CD4-positive, alpha-beta T cell treated with Interleukin-2 at 100 ng/mL for 4 hours (primary cell): ENCODE data around the gene GAREM2.

Source experiments
- DNase-seq: peaks from one replicate; pipeline ENCODE4 v3.0.0-alpha.2; 2020; ENCODE audit warnings: low spot score

GAREM2 gene

DNA sequence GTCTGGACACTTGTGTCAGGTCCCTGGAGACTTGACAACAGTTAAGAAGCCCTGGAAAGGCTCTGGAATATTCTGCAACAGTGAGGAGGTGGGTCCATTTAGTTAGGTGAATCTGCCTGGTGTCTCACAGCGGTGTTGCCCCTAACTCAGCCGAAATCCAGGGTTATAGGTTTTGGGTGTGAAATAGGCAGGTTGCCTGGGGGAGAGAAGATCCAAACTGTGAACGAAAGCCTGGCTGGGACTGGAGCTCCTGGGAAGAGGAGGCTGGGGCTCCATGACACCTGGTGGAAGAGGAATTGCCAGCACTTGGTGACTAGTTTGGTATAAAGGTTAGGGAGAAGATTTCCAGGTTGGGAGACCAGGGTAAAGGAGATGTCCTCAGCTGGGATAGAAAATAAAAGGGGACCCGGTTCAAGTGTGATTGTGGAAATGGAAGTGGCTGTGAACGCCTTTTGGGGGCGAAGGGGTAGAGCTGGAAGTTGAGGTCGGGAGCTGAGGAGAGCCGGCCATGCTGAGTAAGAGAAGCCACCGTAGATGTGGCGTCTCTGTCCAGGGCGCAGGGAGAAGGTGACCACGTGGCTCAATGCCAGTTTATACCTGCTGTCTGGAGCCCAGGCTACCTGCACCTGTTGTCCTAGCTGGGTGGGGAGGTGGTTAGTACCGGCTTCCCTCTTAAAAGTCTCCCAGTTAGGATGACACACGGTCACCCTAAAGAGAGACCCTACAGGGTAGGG lies 3.0 kb upstream of the GAREM2 start:
- DNase-seq: no peak

DNA sequence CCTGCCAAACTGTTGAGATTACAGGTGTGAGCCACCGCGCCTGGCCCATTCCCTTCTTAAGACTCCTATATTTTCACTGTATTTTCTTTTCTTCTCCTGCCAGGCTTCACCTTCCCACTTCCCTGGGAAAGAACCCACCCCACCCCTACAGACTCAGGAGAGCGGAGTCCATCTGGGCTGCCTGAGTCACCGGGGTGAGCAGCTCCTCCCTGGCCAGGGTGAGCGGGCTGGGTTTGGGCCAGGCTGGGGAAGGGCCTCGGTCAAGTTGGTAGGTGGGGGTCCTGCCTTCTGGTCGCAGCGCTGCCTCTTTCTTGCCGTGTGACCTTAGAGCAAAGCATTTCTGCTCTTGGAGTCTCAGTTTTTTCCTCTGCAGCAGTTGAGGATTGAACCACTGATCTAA lies 2.1 kb upstream of the GAREM2 start:
- no peak for DNase-seq

DNA sequence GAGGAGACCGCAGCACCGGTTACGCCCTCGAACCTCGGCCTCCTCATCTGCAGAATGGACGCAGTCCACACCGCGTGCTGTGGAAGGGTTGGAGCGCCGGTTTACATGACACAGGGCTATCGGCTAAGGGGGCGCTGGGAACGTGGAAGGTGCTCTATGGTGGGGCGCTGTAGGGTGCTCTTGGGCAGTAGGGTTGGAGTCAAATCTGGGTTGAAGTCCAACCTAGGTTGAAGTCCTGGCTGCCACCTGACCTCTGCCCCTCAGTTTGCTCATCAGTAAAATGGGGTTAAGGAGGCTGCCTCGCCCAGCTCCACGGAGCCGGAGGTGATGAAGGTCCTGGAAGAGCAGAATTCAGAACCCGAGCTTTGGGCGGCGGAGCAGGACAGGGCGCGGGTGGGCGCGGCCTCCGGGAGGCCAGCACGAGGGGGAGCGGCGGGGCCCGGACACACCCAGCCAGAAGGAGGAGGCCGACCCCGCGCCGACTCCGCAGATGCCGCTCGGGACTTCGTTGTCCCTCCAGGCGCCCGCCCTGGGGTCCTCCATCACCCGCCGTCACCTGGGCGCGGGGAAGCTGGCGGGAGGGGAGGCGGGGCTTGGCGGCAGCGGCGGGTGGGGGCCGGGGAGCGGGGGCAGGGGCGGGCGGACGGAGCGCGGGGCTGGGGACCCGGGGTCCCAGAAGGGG lies 558 bp upstream of the GAREM2 start:
- no peak for DNase-seq

DNA sequence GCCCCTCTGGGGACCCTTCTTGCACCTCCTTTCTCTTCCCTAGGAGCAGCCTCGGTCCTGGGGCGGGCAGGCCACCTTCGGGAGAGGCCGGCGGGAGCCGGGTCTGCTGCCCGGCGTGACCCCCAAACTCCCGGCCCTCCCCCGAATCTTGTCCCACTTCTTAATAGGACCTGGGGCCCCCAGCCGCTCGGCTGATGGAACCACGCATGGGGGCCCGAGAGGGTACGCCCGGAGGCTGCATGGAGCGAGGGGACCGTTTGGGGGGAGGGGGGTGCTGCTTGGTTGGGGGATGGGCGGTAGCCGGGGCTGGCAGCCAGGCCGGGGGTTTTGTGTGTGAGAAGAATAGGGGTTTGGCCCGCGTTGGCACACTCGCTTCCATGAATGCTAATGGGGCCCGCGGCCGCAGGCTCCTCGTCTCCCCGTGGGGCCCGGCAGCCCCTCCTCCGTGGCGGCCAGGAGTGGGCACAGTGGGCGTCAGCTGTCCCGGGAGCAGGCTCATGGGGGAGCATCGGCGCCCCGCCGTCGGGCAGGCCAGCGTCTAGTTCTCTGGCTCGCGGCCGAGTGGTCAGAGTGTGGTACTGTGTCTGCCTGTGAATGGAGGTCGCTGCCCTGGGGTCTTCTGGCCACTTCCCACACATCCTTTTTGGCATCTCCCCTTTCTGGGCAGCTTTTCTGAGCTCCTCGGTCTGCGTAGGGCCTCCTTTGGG lies 1.0 kb downstream of the GAREM2 start:
- no peak for DNase-seq

DNA sequence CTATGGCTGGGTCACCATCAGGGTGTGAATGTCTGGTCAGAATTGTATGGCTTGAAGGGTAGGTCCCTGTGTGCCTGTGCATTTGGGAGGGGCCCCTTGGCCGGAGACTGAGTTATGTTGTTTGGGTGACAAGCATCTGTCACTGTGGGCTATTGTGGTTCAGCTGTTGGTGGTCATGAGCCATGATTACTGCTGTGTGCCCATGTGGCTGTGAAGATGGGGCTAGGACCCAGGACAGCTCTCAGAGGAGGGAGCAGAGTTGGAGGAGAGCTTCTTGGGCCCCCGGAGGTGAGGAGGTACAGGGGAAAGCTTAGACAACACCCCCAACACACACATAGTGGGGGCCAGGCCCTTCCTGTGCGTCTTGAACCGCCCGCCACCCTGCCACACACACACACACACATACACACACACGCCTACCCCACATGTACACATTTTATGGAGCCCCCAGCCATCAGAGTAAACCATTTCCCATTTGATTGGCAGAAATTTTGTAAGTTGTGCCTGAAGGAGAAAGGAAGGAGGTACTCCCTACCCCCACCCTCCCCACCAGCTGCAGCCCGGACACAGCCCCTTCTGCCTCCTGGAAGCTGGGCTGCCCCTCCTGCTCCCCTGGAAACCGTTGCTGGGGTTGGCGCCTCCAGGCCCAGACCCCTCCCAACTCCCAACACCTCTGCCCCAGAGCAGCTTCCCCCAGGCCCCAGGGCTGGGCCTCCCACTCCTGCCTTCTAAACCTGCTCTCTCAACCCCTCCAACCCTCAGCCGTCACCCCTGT lies 2.0 kb downstream of the GAREM2 start:
- no peak for DNase-seq

DNA sequence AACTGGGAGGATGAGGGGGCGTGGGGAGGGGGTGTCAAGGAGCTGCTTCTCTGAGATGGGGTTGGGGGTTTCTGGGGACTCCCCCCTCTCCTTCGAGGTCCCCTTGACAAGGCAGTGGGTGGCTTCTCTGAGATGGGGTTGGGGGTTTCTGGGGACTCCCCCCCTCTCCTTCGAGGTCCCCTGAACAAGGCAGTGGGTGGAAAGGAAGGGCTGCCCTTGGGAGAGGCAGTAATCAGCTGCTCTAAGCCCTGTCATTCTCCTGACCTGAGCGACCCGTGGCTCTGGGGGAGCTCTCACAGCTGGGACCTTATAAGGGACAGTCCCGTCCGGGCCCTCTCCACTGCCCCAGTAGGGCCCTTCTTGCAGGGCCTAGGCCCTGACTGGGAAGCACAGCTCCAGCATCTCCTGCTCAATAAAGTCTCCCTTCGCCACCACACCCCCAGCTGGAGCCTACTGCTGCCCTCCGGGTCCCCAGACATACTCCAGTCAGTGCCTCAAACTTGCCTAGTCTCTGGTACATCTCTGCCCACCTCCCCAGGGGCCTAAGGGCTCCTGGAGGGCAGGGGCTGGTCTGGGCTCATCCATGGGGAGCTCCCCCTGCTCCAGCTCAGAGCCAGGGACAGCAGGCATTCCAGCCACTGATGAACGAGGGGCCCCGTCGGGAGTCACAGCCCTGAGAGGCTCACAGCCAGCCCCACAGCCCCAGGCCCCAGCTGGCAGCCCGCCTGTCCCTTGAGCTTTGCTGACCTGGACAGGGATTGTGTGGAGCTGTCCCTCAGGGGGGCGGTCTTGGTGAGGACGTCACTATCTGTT lies 2.8 kb downstream of the GAREM2 start:
- DNase-seq: no peak

DNA sequence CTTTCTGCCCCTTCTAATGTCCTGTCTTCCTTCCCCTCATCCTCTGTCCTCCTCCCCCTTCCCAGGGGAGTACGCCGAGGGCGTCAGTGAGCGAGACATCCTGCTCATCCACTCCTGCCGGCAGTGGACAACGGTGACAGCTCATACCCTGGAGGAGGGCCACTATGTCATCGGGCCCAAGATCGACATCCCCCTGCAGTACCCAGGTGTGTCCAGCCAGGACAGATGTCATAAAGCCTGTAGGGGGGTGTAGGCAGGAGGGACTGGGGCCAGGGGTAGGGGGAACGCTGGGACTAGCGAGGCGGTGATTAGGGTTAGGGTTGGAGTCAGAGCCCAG lies 3.4 kb downstream of the GAREM2 start:
- DNase-seq: no peak

DNA sequence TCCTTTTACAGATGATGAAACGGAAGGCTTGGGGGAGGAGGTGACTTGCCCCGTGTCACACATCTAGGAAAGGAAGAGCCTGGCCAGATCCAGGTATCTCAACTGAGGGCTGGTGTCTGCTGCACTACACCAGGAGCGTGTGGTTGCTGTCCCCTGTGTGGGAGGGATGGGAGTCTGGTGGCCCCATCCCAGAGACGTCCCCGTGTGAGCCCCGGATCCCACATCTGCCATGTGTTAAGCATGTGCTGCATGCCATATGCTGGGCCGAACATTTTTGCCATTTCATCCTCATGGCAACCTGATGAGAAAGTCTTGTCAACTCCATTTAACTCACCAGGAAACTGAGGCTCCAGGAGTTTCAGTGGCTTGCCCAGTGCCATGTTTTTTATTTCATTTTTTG lies 4.2 kb downstream of the GAREM2 start:
- DNase-seq: no peak

DNA sequence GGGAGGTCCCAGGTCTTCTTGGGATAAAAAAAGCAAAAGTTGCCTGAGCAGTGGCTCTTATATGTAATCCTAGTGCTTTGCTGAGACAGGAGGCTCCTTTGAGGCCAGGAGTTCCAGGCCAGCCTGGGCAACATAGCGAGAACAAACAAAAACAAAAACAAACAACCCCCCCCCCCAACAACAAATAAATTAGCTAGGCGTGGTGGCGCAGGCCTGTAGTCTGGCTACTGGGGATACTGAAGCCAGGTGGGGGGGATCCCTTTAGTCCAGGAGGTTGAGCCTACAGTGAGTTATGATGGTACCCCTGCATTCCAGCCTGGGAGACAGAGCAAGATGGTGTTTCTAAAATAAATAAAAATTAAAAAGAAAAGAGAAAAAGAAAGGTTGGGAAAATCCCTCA lies 5.4 kb downstream of the GAREM2 start:
- no peak for DNase-seq

DNA sequence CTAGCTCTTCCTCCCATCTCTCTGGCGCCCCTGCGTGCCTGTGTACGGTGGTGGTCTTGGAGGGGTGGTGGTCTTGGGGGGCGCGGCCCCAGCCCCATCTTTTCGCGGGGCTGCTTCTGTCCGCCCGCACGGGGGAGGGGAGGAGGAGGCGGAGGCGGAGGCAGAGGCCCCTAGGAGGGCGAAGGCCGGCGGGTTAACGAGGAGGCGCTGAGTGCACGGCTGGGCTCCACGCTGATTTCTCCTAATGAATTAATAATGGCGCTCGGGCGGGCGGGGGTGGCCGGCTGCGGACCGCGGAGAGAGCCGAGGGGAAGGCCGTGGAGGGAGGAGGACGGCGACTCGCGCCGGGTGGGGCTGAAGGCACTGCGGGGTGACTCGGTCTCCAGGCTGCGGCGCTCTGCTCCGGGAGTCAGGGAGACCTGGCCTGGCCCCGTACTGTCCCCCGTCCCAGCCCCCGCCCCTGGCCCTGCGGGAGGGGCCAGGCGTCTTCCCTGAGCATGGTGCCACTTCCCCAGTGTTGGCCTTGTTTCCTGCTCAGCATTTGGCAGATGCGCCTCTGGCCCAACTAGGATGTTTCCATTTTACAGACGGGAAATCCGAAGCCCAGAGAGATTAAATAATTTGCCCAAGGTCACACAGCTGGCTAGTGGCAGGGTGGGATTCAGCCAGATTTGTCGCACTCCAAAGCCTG lies 6.0 kb downstream of the GAREM2 start:
- no peak for DNase-seq

DNA sequence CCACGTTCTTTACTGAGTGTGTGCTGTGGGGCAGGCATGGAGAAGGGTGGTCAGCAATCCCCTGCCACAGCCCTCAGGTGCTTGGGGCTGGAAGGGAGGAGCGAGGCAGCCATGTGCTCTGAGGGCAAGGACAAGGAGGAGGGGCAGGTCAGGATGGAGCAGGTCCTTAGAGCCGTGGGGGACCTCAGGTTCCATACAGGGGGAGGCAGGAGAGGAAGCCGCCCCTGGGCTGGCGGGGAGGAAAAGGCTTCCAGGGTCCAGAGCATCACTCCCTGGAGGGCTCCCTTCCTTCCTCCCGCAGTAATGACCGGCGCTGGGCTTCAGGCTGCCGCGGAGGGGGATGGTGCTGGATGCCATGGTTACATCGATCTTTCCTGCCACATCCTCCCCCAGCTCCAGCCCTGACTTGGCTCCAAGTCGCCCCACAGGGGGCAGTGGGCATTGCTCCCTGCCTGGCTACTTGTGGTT lies 6.6 kb downstream of the GAREM2 start:
- DNase-seq: no peak

DNA sequence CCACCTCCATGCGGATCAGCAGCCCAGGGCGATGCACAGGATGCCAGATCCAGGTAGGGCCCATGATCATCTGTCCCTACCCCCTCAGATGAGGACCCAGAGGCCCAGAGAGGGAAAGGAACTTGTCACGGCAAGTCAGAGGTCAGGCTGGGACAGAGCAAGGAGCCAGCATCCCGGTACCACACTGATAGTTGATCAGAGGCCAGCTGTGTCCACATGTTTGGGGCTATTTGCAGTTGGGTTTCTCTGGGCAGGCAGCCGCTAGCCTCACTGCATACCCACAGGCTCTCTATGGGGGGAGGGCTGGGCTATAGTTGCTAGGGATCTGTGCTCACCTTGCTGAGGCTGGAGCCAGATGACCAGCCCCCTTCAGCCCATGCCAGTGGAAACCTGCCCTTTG lies 9.6 kb downstream of the GAREM2 start:
- DNase-seq: no peak

DNA sequence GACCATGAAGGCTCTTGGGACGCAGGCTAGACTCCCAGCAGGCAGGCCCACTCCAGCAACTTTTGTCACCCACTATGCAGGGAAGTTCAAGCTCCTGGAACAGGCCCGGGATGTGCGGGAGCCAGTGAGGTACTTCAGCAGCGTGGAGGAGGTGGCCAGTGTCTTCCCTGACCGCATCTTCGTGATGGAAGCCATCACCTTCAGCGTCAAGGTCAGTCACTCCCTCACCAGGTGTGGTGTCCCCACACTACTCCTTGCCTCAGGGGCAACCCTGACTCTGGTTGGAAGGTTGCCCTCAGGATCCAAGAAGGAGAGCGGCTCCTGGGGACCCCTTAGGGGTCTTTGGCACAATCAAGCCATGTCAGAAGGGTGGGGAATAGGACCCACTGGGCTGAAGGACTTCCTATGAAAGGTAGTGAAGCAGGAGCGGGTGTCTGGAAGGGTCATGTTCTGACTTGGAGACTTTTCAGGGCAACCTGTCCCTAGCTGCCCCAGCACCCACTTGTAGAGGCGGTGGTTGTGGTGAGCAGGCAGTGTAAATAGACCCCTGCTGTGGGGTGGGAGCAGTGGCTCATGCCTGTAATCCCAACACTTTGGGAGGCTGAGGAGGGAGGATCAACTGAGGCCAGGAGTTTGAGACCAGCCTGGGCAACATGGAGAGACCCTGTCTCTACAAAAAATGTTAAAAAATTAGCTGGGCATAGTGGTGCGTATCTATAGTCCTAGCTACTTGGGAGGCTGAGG lies 10.2 kb downstream of the GAREM2 start:
- no peak for DNase-seq

DNA sequence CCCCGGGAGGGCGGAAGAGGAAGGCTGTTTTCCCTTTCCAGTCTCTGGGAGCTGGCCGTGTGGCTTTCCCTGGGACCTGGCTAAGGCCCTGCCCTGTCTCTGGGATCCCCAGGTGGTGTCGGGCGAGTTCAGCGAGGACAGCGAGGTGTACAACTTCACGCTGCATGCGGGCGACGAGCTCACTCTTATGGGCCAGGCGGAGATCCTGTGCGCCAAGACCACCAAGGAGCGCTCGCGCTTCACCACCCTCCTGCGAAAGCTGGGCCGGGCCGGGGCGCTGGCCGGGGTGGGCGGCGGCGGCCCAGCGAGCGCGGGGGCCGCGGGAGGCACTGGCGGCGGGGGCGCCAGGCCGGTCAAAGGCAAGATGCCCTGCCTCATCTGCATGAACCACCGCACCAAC lies 11.2 kb downstream of the GAREM2 start:
- no peak for DNase-seq

DNA sequence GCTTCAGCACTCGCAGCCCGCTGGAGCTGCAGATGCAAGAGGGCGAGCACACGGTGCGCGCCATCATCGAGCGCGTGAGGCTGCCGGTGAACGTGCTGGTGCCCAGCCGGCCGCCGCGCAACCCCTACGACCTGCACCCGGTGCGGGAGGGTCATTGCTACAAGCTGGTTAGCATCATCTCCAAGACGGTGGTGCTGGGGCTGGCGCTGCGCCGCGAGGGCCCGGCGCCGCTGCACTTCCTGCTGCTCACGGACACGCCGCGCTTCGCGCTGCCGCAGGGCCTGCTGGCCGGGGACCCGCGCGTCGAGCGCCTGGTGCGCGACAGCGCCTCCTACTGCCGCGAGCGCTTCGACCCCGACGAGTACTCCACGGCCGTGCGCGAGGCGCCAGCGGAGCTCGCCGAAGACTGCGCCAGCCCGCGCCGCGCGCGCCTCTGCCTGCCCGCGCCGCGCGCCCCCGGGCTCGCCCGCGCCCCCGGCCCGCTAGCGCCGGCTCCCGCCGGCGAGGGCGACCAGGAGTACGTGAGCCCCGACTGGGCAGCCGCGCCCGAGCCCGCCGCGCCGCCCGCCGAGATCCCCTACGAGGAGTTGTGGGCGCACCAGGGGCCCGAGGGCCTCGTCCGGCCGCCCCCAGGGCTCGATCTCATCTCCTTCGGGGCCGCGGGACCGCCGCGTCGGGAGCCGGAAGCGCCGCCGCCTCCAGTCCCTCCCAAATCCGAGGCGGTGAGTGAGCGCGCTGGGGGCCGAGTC lies 11.8 kb downstream of the GAREM2 start:
- DNase-seq: peak; percentile 88

DNA sequence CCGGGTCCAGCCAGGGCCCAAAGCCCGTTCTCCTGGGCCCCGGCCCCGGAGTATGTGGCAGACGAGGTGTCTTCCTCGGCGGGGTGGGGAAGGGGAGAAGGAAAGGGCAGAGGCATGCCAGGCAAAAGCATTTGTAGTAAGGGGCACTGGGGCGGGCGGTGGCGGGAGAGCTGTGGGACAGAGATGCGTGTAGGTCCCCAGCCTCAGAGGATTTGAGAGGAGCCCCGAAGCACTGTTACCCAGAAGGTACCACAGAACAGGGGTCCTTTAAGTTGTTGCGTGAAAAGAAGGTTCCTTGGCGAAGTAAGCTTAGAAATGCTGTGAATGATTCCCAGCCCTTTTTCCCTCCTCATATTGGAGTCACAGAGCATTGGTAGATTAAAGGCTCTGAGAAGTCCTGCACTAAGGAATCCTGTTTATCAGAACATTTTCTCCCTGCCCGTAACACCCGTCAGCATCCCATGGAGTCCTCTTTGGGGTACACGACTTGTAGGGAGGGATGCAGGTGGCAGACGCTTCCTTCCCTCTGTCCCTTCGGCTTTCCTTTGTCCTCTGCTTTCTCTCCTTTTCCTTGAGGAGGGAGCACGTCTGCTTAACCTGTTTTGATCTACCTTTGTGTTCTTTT lies 12.5 kb downstream of the GAREM2 start:
- DNase-seq: no peak

DNA sequence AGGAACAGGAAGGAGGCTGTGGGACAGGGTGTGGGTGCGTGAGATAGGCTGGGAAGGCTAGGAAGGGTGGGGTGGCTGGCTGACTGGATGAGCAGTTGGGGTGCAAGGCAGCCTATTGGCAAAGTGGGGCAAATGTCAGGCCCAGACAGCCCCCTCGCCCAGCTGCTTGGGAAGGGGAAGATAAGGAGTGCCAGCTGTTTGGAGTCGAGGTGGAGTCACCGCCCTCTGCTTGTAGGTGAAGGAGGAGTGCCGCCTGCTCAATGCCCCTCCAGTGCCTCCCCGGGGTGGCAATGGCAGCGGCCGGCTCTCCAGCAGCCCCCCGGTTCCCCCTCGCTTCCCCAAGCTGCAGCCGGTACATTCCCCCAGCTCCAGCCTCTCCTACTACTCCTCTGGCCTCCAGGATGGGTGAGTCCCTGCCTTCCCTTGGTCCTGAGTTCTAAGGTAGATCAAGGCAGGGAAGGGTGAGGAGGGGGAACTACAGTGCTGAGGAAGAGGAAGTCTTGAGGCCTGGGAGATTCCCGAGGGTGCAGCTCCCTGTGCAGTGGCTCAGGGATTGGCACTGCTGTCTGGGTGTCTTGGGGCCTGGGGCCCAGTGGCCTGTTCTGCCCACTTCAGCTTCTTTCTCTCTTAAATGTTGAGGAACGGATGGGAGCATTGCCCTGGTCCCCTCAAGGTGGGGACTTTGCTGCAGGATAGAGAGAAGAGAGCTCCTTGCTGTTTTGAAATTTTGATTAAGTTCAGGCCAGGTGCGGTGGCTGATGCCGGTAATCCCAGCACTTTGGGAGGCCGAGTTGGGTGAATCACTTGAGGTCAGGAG lies 13.3 kb downstream of the GAREM2 start:
- no peak for DNase-seq

DNA sequence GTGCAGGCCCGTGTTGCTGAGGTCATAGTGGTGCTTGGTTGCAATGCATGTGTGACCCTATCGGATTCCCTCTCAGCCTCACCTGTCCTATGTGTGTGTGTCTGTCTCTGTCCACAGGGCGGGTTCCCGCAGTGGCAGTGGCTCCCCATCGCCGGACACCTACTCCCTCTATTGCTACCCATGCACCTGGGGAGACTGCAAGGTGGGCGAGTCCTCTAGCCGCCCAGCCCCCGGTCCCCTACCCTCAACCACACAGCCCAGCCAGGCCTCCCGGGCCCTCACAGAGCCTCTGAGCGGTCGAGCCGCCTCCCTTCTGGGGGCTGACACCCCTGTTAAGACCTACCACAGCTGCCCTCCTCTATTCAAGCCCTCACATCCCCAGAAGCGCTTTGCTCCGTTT lies 14.2 kb downstream of the GAREM2 start:
- DNase-seq: no peak
